ENCODE measurements around the gene ADCY7. TPM values are rescaled to one million over a fixed set of nuclear protein-coding genes. Genes with fewer than 3 reads are reported as not detected.

The ADCY7 gene
- total RNA-seq, 1 donor from 2014 or later, result 16.7 TPM

DNA sequence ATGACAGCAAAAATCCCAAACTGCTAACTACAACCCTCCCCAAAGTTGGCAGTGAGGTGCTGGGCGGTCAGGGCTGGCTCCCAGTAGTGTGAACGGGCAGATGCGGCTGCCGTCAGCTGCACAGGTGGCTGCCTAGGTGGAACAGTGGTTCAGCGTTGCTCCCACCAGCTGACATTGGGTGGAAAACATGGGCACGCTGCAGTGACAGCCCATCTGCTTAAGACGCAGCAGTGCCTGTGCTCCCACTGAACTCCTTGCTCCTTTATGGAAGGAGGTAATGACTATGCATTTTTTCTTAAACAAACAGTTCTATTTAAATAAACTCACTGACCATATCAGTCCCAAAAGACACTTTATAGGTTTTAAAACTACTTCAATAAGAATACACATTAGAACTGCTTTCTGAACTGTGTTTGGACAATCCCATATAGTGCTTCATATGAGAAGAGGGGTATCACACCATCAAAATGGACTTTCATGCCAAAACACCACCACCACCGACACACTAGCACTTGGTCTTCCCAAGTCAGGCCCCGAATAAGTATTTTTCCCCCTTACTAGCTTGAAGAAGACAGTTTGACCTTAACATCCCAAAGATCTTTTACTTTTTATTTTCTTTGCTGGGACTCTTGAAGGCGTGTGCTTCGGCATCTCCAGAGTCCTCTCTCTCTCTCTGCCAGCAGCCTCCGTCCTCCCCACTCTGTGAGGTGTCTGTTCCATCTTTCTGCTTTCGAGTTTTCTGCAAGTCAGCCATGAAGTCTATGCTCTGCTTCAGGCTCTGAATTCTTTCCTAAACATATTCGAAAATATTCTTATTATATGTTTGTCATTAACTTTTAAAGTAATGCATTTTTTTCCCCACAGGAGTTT is 68.0 kb downstream of the ADCY7 start:
- Mint-ChIP-seq H3K27me3 (ENCODE audit: unreplicated experiment) (no peaks in the 10 kb centered on the region), H3K9me3 (ENCODE audit: unreplicated experiment) (peaks cover 1% of the 10 kb centered on the region), H3K4me3 (ENCODE audit: unreplicated experiment) (no peak overlapping the region), H3K4me1 (ENCODE audit: low read depth, unreplicated experiment) (peaks cover 6% of the 10 kb centered on the region), H3K36me3 (ENCODE audit: unreplicated experiment) (no peaks in the 10 kb centered on the region), H3K27ac (ENCODE audit: unreplicated experiment) (no peak overlapping the region)
- TF ChIP-seq, protein P1, sequence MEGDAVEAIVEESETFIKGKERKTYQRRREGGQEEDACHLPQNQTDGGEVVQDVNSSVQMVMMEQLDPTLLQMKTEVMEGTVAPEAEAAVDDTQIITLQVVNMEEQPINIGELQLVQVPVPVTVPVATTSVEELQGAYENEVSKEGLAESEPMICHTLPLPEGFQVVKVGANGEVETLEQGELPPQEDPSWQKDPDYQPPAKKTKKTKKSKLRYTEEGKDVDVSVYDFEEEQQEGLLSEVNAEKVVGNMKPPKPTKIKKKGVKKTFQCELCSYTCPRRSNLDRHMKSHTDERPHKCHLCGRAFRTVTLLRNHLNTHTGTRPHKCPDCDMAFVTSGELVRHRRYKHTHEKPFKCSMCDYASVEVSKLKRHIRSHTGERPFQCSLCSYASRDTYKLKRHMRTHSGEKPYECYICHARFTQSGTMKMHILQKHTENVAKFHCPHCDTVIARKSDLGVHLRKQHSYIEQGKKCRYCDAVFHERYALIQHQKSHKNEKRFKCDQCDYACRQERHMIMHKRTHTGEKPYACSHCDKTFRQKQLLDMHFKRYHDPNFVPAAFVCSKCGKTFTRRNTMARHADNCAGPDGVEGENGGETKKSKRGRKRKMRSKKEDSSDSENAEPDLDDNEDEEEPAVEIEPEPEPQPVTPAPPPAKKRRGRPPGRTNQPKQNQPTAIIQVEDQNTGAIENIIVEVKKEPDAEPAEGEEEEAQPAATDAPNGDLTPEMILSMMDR (IDR thresholded peaks at IDR 0.05; ENCODE audit: partially characterized antibody, unreplicated experiment), result no peak
- DNase-seq, result no peak

DNA sequence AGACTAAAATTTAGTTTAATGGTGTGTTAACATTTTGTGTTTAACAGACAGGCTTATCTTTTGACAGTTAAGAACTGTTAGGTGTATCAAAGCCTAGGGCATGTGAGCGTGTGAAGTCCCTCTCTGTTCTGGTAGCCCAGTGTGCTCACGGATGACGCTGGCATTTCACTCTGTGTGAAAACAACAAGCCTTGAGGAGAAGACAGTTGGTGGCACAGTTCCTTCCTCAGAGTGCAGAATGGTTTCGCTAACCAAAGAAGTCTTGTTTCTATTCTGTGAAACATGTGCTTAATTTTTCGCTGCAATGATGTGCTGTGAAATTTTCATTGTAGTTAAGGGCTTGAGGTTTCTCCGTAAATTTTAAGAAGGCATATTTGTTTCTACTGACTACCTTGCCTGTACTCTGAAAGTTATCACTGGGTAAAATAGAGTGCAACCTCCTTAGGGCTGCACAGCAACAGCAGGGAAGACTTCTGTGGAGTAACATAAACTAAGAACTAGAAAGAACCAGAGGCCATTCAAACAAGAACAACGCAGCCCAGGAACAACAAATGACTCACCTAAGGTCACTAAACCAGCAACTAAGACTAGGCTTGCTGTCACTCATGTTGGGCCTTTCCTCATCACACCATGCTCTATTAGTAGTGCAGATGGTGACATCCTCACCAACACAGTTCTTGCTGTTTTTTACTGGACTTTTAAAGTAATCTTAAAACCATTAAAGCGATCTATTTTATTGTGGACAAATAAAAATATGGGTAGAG is 69.0 kb downstream of the ADCY7 start:
- Mint-ChIP-seq H3K27me3 (ENCODE audit: unreplicated experiment) (no peaks in the 10 kb centered on the region), H3K36me3 (ENCODE audit: unreplicated experiment) (no peaks in the 10 kb centered on the region), H3K4me1 (ENCODE audit: low read depth, unreplicated experiment) (peaks cover 6% of the 10 kb centered on the region), H3K27ac (ENCODE audit: unreplicated experiment) (no peak overlapping the region), H3K4me3 (ENCODE audit: unreplicated experiment) (no peak overlapping the region), H3K9me3 (ENCODE audit: unreplicated experiment) (no peaks in the 10 kb centered on the region)
- TF ChIP-seq, protein P1 (IDR thresholded peaks at IDR 0.05; ENCODE audit: partially characterized antibody, unreplicated experiment), result no peak
- DNase-seq, result no peak

DNA sequence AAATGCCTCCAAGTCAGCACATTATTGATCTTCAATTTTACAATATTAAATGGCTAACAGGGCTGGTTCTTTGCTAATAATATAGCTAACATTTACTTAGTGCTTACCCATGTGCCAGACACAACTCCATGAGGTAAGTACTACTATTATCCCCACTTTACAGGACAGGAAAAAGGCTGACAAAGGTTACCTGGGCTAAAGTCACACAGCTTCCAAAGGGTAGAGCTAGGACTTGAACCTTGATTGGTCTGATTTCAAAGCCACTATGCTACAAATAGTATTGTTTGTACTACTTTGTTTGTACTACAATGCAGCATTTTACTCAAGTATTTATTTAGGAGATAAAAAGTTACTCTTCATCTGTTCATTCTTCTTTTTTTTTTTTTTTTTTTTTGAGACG is 70.5 kb downstream of the ADCY7 start:
- no peak overlapping the region for H3K27ac Mint-ChIP-seq (ENCODE audit: unreplicated experiment)
- peaks cover 2% of the 10 kb centered on the region for H3K36me3 Mint-ChIP-seq (ENCODE audit: unreplicated experiment)
- TF ChIP-seq, protein P1 (IDR thresholded peaks at IDR 0.05; ENCODE audit: partially characterized antibody, unreplicated experiment), result no peak
- H3K9me3 Mint-ChIP-seq (ENCODE audit: unreplicated experiment), result no peaks in the 10 kb centered on the region
- peaks cover 6% of the 10 kb centered on the region for H3K4me1 Mint-ChIP-seq (ENCODE audit: low read depth, unreplicated experiment)
- DNase-seq, result no peak
- H3K27me3 Mint-ChIP-seq (ENCODE audit: unreplicated experiment), result no peaks in the 10 kb centered on the region
- H3K4me3 Mint-ChIP-seq (ENCODE audit: unreplicated experiment), result no peak overlapping the region

DNA sequence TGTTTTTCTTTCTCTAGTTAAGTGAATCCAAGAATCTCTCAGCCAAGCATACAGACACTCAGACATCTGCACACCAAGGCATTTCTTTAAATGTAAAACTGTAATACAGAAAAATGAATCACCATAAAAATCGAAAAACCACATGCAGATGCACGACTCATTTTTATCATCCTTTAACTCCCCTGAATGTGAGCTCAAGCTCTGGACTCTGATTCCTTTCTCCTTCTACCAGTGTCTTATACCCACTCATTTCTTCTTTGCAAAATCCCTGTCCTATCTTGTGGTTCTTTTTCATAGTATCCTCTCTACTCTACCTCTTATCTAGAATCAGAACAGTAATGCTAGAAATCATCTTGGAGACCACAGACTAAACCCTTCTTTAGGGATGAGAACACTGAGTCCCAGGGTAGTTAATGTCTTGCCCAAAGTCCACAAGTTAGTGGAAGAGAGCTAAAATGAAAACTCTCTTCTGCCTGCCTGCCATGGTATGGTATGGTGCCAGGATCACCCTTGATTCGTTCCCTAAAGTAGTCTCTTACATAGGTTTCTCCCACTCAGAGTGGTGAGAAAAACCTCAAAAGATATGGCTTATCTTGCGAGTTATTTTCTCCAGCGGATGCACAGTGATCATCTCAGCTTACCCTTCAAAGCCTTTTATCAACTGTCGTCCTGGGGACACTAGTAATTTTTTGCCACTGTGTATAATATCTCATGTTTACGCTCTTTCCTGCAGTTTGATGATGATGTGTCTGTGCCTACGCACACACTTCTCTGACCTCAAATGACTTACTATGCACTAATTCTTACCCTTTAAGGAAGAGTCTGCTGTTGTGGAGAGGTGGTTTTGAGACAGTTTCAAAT is 72.2 kb downstream of the ADCY7 start:
- no peak overlapping the region for H3K4me3 Mint-ChIP-seq (ENCODE audit: unreplicated experiment)
- DNase-seq, result no peak
- H3K9me3 Mint-ChIP-seq (ENCODE audit: unreplicated experiment), result no peaks in the 10 kb centered on the region
- TF ChIP-seq, protein P1 (IDR thresholded peaks at IDR 0.05; ENCODE audit: partially characterized antibody, unreplicated experiment), result no peak
- peaks cover 9% of the 10 kb centered on the region for H3K36me3 Mint-ChIP-seq (ENCODE audit: unreplicated experiment)
- H3K27me3 Mint-ChIP-seq (ENCODE audit: unreplicated experiment), result no peaks in the 10 kb centered on the region
- no peak overlapping the region for H3K27ac Mint-ChIP-seq (ENCODE audit: unreplicated experiment)
- H3K4me1 Mint-ChIP-seq (ENCODE audit: low read depth, unreplicated experiment), result peaks cover 6% of the 10 kb centered on the region

Measured in glutamatergic neuron (in vitro differentiated cells).